GM12874 (cell line): ENCODE results near the gene NARS2.

Experiments
- TF ChIP-seq, protein P1 (sequence below): IDR thresholded peaks from 2 replicates; pipeline ENCODE4 v1.5.1; 2011; ENCODE audit warnings: low read depth, mild to moderate bottlenecking, control low read depth, low read length, moderate library complexity; ENCODE audit not compliant: insufficient read depth

NARS2 gene

DNA sequence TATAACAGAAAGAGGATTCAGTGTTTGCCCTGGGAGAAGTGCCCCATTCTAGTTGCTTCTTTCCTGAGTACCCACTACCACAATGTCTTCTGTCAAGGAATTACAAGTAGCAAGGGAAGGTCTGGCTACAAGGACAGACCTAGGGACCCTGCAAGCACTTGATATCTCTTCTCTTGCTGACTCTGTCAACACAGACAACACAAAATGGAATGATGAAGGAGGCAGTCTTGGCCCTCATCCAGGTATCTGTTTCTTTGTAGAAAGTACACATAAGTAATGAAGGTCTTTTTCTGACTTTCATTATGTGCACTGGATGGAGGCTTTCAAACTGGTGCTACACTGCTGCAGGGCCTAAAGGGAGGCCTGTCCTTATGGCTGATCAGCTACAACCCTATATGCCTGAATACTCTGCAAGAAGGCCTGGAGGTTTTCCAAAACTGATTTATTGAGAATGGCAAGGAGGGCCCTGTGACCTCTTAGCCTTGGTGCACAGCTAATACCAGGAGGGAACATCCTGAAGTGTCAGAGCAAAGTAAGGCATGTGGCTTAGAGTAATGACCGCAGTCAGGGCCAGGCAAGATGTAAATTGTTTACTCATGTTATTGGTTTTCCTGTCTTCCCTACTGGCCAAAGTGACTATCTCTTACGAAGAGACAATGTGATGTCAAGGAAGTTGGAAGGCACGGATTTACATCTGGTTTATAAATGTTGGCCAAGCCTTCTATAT is 188.3 kb downstream of the NARS2 start:
- TF ChIP-seq, protein P1, sequence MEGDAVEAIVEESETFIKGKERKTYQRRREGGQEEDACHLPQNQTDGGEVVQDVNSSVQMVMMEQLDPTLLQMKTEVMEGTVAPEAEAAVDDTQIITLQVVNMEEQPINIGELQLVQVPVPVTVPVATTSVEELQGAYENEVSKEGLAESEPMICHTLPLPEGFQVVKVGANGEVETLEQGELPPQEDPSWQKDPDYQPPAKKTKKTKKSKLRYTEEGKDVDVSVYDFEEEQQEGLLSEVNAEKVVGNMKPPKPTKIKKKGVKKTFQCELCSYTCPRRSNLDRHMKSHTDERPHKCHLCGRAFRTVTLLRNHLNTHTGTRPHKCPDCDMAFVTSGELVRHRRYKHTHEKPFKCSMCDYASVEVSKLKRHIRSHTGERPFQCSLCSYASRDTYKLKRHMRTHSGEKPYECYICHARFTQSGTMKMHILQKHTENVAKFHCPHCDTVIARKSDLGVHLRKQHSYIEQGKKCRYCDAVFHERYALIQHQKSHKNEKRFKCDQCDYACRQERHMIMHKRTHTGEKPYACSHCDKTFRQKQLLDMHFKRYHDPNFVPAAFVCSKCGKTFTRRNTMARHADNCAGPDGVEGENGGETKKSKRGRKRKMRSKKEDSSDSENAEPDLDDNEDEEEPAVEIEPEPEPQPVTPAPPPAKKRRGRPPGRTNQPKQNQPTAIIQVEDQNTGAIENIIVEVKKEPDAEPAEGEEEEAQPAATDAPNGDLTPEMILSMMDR = no peak
